GM12873 (cell line): Measurements from ENCODE around the gene EOLA2.
A peak's percentile ranks its signal among the peaks of the same experiment; 100 is the strongest.

Experiments used
- TF ChIP-seq, protein P1 (sequence below): IDR thresholded peaks from 2 replicates; pipeline ENCODE4 v1.5.1; 2012; ENCODE audit warnings: low read depth, mild to moderate bottlenecking, moderate library complexity, low read length, control low read depth; ENCODE audit not compliant: insufficient read depth; ENCODE audit errors: missing control alignments

Gene EOLA2

DNA sequence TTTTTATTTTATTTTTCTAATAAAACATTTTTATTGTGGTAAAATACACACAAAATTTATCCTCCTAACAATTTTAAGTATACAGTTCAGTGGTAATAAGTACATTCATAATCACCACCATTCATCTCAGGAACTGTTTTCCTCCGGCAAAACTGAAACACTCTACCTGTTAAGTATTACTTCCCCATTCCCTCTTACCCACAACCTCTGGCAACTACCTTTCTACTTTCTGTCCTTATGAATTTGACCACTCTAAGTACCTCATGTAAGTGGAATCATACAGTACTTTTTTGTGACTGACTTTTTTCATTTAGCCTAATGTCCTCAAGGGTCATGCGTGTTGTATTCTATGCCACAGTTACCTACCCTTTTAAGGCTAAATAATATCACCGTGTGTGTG, 30.0 kb downstream of the EOLA2 start:
- TF ChIP-seq, protein P1, sequence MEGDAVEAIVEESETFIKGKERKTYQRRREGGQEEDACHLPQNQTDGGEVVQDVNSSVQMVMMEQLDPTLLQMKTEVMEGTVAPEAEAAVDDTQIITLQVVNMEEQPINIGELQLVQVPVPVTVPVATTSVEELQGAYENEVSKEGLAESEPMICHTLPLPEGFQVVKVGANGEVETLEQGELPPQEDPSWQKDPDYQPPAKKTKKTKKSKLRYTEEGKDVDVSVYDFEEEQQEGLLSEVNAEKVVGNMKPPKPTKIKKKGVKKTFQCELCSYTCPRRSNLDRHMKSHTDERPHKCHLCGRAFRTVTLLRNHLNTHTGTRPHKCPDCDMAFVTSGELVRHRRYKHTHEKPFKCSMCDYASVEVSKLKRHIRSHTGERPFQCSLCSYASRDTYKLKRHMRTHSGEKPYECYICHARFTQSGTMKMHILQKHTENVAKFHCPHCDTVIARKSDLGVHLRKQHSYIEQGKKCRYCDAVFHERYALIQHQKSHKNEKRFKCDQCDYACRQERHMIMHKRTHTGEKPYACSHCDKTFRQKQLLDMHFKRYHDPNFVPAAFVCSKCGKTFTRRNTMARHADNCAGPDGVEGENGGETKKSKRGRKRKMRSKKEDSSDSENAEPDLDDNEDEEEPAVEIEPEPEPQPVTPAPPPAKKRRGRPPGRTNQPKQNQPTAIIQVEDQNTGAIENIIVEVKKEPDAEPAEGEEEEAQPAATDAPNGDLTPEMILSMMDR, result no peak

DNA sequence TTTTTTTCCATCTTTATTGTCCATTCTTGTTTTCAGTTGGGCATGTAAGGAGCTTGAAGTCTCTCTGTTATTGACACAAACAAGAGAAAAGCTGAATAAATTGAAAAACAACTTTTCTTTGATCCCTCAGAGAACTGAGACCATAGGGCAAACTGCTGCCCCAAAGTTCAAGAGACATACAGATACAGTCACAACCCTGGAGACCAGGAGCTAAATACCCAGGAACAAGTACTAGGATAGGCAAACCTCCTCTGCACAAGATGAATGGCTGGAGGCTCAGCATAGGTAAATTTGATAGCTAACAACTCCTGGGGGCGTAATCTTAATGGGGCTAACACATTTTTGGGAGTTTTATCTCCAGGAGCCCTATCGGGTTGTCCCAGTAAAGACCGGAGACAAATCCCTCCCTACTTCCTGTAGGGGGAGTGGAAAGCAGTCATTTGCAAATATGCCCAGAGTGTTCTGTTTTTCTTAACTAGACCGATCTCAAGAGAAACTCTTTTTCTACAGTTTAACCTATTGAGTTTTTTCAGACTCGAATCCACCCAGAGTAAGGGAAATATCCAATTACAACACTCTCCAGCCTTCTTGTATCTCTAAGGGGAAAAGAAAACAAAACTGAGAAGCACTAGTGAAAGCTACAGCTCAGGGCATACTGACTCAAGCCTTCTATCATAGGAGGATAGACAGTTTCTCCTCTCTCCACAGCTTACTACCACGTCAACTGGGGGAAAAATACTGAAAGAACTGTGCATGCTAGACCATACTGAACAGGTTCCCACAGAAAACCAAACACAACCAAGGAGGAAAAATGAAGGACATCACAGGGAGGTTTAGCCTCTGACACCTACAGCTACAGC, 34.2 kb downstream of the EOLA2 start:
- TF ChIP-seq, protein P1, result peak; percentile 8

DNA sequence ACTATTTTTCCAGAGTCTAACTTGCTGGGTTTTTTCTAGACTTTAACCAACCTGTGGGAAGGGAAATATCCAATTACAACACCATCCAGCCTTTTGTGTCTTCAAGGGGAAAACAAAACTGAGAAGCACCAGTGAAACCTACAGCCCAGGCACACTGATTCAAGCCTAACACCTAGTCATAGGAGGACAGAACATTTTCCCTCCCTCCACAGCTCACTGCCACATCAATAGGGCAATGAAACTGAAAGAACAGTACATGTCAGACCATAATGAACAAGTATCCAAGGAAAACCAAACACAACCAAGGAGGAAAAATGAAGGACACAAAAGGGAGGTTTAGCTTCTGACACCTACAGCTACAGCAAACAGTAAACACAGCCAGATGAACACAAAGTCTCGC, 39.7 kb downstream of the EOLA2 start:
- TF ChIP-seq, protein P1, result no peak
